Stimulated activated CD4-positive, alpha-beta T cell treated with anti-CD3 and anti-CD28 coated beads, Interleukin-4, amount 100 ng/mL, for 1 hour (primary cell): ENCODE results near the gene KIAA0319L.
"Not testable (repeated sequence)": the region's sequence is repeated elsewhere in the genome, so short reads cannot be mapped to it uniquely, and the experiment has no call there.

Experiments used
- DNase-seq: peaks from one replicate; pipeline ENCODE4 v3.0.0-alpha.2; 2020

Gene KIAA0319L

GRCh38 chr1:35477870-35478269 is 79.3 kb downstream of the KIAA0319L start:
- no peak for DNase-seq

- DNase-seq, result no peak
Observed at GRCh38 chr1:35475856-35476674, 81.1 kb downstream of the KIAA0319L start.

- no peak for DNase-seq
Observed at GRCh38 chr1:35475356-35475755, 81.8 kb downstream of the KIAA0319L start.

GRCh38 chr1:35473216-35473615 is 84.0 kb downstream of the KIAA0319L start:
- DNase-seq, result not testable (repeated sequence)

GRCh38 chr1:35470977-35471613 is 86.1 kb downstream of the KIAA0319L start:
- DNase-seq, result no peak

- DNase-seq, result no peak
Observed at GRCh38 chr1:35466120-35466519, 91.1 kb downstream of the KIAA0319L start.

GRCh38 chr1:35463749-35464148 is 93.5 kb downstream of the KIAA0319L start:
- DNase-seq, result not testable (repeated sequence)

- no peak for DNase-seq
Observed at GRCh38 chr1:35463232-35463631, 94.0 kb downstream of the KIAA0319L start.

GRCh38 chr1:35461966-35462651 is 95.1 kb downstream of the KIAA0319L start:
- no peak for DNase-seq

- DNase-seq, result no peak
Observed at GRCh38 chr1:35460796-35461195, 96.4 kb downstream of the KIAA0319L start.

- no peak for DNase-seq
Observed at GRCh38 chr1:35454616-35455015, 102.6 kb downstream of the KIAA0319L start.

GRCh38 chr1:35454176-35454575 is 103.0 kb downstream of the KIAA0319L start:
- no peak for DNase-seq

- DNase-seq, result no peak
Observed at GRCh38 chr1:35453031-35453430, 104.2 kb downstream of the KIAA0319L start.

GRCh38 chr1:35452106-35452774 is 105.0 kb downstream of the KIAA0319L start:
- no peak for DNase-seq

- peak; percentile 81 for DNase-seq
Observed at GRCh38 chr1:35451125-35451528, 106.1 kb downstream of the KIAA0319L start.

GRCh38 chr1:35449334-35450008 is 107.7 kb downstream of the KIAA0319L start:
- no peak for DNase-seq

- DNase-seq, result no peak
Observed at GRCh38 chr1:35448344-35448801, 108.8 kb downstream of the KIAA0319L start.

GRCh38 chr1:35447278-35447677 is 109.9 kb downstream of the KIAA0319L start:
- DNase-seq, result no peak

- no peak for DNase-seq
Observed at GRCh38 chr1:35444519-35444774, 112.8 kb downstream of the KIAA0319L start.

- DNase-seq, result no peak
Observed at GRCh38 chr1:35443768-35444518, 113.3 kb downstream of the KIAA0319L start.

- peak; percentile 34 for DNase-seq
Observed at GRCh38 chr1:35442734-35443133, 114.5 kb downstream of the KIAA0319L start.
